SK-N-SH treated with all-trans-retinoic acid at 6 μM for 48 hours (cell line): ENCODE data around the gene COL4A1.
A peak's percentile ranks its signal among the peaks of the same experiment; 100 is the strongest.

Source experiments
- ATAC-seq: fragments of 200-7000 bp; cut with Tn5 transposase; 3 replicates; pipeline ENCODE4 v1.9.1; 2020; ENCODE audit warnings: mild to moderate bottlenecking, moderate library complexity
- BACH2 ChIP-seq: fragments of 250-450 bp; sonication (Bioruptor Pico); IDR thresholded peaks from 2 replicates; pipeline ENCODE4 v1.9.0; 2021; ENCODE audit warnings: mild to moderate bottlenecking, borderline replicate concordance
- CREB5 ChIP-seq: fragments of 250-450 bp; sonication (Bioruptor Pico); IDR thresholded peaks from 2 replicates; pipeline ENCODE4 v1.5.1; 2020; ENCODE audit warnings: low read depth, mild to moderate bottlenecking, moderate library complexity
- CSDC2 ChIP-seq: fragments of 250-450 bp; sonication (Bioruptor Pico); IDR thresholded peaks from 2 replicates; pipeline ENCODE4 v1.5.0; 2020; ENCODE audit warnings: mild to moderate bottlenecking, moderate library complexity
- CSRNP3 ChIP-seq: fragments of 250-450 bp; sonication (Bioruptor Pico); IDR thresholded peaks from 2 replicates; pipeline ENCODE4 v1.5.1; 2021; ENCODE audit warnings: mild to moderate bottlenecking, moderate library complexity
- ESRRG ChIP-seq: fragments of 250-450 bp; sonication (Bioruptor Pico); IDR thresholded peaks from 2 replicates; pipeline ENCODE4 v1.6.1; 2021; ENCODE audit warnings: mild to moderate bottlenecking
- GLIS3 ChIP-seq: fragments of 250-450 bp; sonication (Bioruptor Pico); IDR thresholded peaks from 2 replicates; pipeline ENCODE4 v1.5.0; 2020; ENCODE audit warnings: mild to moderate bottlenecking, moderate library complexity
- ISL1 ChIP-seq: fragments of 250-450 bp; sonication (Bioruptor Pico); IDR thresholded peaks from 2 replicates; pipeline ENCODE4 v2.1.2; 2022; ENCODE audit warnings: mild to moderate bottlenecking, moderate library complexity
- OSR1 ChIP-seq: fragments of 250-450 bp; sonication (Bioruptor Pico); IDR thresholded peaks from 2 replicates; pipeline ENCODE4 v1.8.0; 2022; ENCODE audit warnings: moderate library complexity, mild to moderate bottlenecking, inconsistent platforms
- PATZ1 ChIP-seq: fragments of 250-450 bp; sonication (Bioruptor Pico); IDR thresholded peaks from 2 replicates; pipeline ENCODE4 v1.8.0; 2020; ENCODE audit warnings: mild to moderate bottlenecking, moderate library complexity, borderline replicate concordance
- PPARA ChIP-seq: fragments of 250-450 bp; sonication (Bioruptor Pico); IDR thresholded peaks from 2 replicates; pipeline ENCODE4 v1.5.0; 2020; ENCODE audit warnings: mild to moderate bottlenecking, borderline replicate concordance
- RARB ChIP-seq: fragments of 250-450 bp; sonication (Bioruptor Pico); IDR thresholded peaks from 2 replicates; pipeline ENCODE4 v1.8.0; 2021; ENCODE audit warnings: mild to moderate bottlenecking, moderate library complexity
- SNAI2 ChIP-seq: fragments of 250-450 bp; sonication (Bioruptor Pico); IDR thresholded peaks from 2 replicates; pipeline ENCODE4 v1.5.0; 2020; ENCODE audit warnings: mild to moderate bottlenecking, moderate library complexity
- TOX ChIP-seq: fragments of 250-450 bp; sonication (Bioruptor Pico); IDR thresholded peaks from 2 replicates; pipeline ENCODE4 v1.8.0; 2021; ENCODE audit warnings: mild to moderate bottlenecking, moderate library complexity, borderline replicate concordance
- TSHZ2 ChIP-seq: fragments of 250-450 bp; sonication (Bioruptor Pico); IDR thresholded peaks from 2 replicates; pipeline ENCODE4 v1.5.0; 2020; ENCODE audit warnings: mild to moderate bottlenecking, moderate library complexity
- ZC3H10 ChIP-seq: fragments of 250-450 bp; sonication (Bioruptor Pico); IDR thresholded peaks from 2 replicates; pipeline ENCODE4 v1.5.1; 2021; ENCODE audit warnings: mild to moderate bottlenecking, moderate library complexity
- ZFP3 ChIP-seq: fragments of 250-450 bp; sonication (Bioruptor Pico); IDR thresholded peaks from 2 replicates; pipeline ENCODE4 v1.5.0; 2020; ENCODE audit warnings: mild to moderate bottlenecking, moderate library complexity
- ZFP30 ChIP-seq: fragments of 450-650 bp; formaldehyde crosslinking; IDR thresholded peaks from 2 replicates; pipeline ENCODE4 v1.5.0; 2022; ENCODE audit warnings: mild to moderate bottlenecking, moderate library complexity
- ZNF565 ChIP-seq: fragments of 450-650 bp; formaldehyde crosslinking; conservative IDR thresholded peaks from 2 replicates; pipeline ENCODE4 v1.5.0; 2020; ENCODE audit warnings: low read depth, mild to moderate bottlenecking, moderate library complexity
- ZNF70 ChIP-seq: fragments of 450-650 bp; formaldehyde crosslinking; IDR thresholded peaks from 2 replicates; pipeline ENCODE4 v1.5.0; 2020; ENCODE audit warnings: mild to moderate bottlenecking, moderate library complexity
- ZNF8 ChIP-seq: fragments of 450-650 bp; formaldehyde crosslinking; IDR thresholded peaks from 2 replicates; pipeline ENCODE4 v1.5.0; 2020; ENCODE audit warnings: mild to moderate bottlenecking, moderate library complexity

The COL4A1 gene

GRCh38 chr13:110268061-110268460 is 38.9 kb downstream of the COL4A1 start (continued):
- TF ChIP-seq PATZ1 (CRISPR knock-in tag): no peak
- TF ChIP-seq ZFP30 (CRISPR knock-in tag): no peak
- TF ChIP-seq CREB5: no peak
- no peak for TF ChIP-seq PPARA (CRISPR knock-in tag)
- TF ChIP-seq OSR1 (CRISPR knock-in tag): no peak

- no peak for ATAC-seq
- 0 out of 2 replicates have a peak, but pooled peaks have one; percentile 21 for TF ChIP-seq TSHZ2 (CRISPR knock-in tag)
- TF ChIP-seq ZFP3: no peak
- TF ChIP-seq CSDC2: 0 out of 2 replicates have a peak, but pooled peaks have one; percentile 35
Measured at GRCh38 chr13:110266983-110267382, 40.0 kb downstream of the COL4A1 start.

- peak; percentile 13; the same call in 2 of the 3 replicates for ATAC-seq
- no peak for TF ChIP-seq OSR1 (CRISPR knock-in tag)
- TF ChIP-seq CREB5: no peak
- no peak for TF ChIP-seq TSHZ2 (CRISPR knock-in tag)
- TF ChIP-seq CSDC2: no peak
- no peak for TF ChIP-seq ZNF70 (CRISPR knock-in tag)
- no peak for TF ChIP-seq ZC3H10
- TF ChIP-seq ESRRG (CRISPR knock-in tag): no peak
- TF ChIP-seq CSRNP3 (CRISPR knock-in tag): no peak
- no peak for TF ChIP-seq TOX (CRISPR knock-in tag)
- no peak for TF ChIP-seq ZNF8 (CRISPR knock-in tag)
- TF ChIP-seq ISL1 (CRISPR knock-in tag): no peak
- no peak for TF ChIP-seq SNAI2 (CRISPR knock-in tag)
- TF ChIP-seq GLIS3 (CRISPR knock-in tag): no peak
- TF ChIP-seq BACH2 (CRISPR knock-in tag): no peak
- no peak for TF ChIP-seq ZNF565 (CRISPR knock-in tag)
- no peak for TF ChIP-seq RARB (CRISPR knock-in tag)
- TF ChIP-seq PATZ1 (CRISPR knock-in tag): no peak
Measured at GRCh38 chr13:110266431-110266809, 40.5 kb downstream of the COL4A1 start.
